HTR-8/SVneo (cell line): ENCODE data around the gene CERS1.

ENCODE experiments used
- DNase-seq: peaks from one replicate; pipeline ENCODE4 v3.0.0; 2011; ENCODE audit warnings: low spot score, mixed read lengths; ENCODE audit not compliant: insufficient read length
- FAIRE-seq: peaks from 2 replicates; lab custom pipeline; 2011; peaks lifted over from hg19 to GRCh38; lab: Jason Lieb, UNC

The CERS1 gene

GRCh38 chr19:18899624-18900560 lies 3.9 kb upstream of the CERS1 start:
- DNase-seq (no peak), FAIRE-seq (no peak)

- DNase-seq (no peak), FAIRE-seq (no peak)
Measured at GRCh38 chr19:18898607-18899408, 2.9 kb upstream of the CERS1 start.

- DNase-seq (no peak), FAIRE-seq (no peak)
Measured at GRCh38 chr19:18898081-18898606, 2.2 kb upstream of the CERS1 start.

DNA sequence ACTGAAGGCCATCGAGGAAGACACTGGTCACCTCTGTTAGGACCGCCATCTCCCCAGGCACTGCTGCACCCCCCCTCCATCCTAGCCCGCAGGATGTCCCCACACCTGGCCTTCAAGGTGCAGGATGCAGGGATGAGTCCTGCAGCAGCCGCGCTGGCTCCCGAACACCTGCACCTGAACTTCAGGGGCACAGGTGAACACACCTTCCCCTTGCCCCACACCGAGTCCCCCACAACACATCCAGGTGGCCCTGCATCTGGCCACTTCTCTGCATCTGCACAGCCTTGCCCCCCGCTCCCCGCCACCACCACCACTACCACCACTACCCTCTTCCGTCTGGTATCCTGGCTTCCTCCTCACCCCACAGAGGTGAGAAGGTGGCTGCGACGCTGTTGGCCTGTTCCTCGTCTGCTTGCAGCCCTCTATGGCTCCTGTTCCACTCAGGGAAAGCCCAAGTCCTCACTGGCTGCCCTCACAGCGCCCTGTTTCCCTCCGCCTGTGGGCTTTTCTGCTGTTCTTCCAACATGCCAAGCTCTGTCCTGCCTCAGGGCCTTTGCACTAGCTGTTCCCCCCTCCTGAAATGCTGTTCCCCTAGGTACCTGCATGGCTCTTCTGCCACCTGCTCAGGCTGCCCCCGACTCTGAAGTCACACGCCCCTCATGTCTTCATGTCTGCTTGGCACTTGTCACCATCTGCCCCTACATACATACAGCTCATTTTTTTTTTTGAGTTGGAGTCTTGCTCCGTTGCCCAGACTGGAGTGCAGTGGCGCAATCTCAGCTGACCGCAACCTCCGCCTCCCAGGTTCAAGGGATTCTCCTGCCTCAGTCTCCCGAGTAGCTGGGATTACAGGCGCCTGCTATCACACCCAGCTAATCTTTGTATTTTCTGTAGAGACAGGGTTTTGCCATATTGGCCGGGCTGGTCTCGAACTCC lies 1.4 kb upstream of the CERS1 start:
- no peak for DNase-seq
- peak; percentile 20 for FAIRE-seq

DNA sequence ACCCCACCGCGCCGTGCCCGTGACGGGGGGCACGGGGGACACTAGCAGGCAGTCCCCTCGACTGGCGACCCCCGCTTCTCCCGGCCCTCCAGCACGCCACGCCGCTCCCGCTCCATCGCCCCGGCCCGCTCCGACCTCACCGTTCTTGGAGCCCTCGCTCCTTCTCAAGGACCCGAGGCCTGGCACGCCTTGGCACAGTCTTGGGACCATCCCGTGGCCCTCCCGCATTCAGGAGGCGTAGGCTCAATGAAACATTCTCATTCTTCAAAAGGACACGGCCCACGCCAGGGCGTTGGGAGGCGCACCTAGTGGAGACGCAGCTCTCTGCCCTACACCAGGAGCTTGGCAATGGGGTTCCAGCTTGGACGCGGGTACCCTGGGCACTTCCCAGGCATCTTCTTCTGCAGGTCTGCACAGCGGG lies 473 bp upstream of the CERS1 start:
- no peak for DNase-seq
- FAIRE-seq = no peak

- peak; percentile 90 for DNase-seq
Measured at GRCh38 chr19:18895038-18895823, 727 bp downstream of the CERS1 start.

DNA sequence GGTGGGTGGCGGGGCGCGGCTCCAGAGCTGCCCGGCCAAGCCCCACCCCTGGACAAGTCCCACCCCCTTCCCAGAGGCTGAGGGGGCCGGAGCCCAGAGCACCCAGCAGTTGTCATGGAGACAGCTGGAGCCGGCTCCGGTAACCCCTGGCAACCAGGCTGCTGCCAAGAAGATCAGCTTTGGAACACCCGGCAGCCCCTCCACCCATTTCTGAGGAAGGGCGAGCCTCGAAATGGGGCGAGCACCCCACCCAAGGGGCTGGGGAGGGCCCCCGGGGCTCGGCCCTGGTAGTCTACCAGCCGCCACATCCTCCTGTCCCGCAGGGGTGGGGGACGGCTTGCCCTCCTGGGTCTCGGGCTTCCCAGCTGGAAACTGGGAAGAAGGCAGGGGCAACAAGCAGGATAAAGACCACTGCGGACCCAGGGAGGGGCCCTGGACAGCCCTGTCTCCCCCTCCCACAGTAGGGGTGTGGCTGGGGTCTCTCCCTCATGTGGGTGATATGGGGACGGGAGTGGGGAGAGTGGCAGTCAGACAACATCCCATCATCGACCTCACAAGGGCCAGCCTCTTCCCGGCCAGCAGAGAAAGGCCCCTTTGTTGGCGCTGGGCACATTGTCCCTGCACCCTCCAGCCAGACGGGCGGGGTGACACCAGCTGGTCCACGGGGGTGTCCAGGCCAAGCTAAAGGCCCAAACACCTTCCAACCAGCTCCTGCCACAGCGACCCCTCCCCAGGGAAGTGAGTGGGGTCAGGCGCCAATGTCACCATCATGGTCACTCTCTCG lies 1.5 kb downstream of the CERS1 start:
- DNase-seq (no peak), FAIRE-seq (no peak)

More at GRCh38 chr19:18895038-18895823, 727 bp downstream of the CERS1 start:
- peak; percentile 81 for FAIRE-seq

- DNase-seq = no peak
Measured at GRCh38 chr19:18893587-18894253, 2.2 kb downstream of the CERS1 start.

DNA sequence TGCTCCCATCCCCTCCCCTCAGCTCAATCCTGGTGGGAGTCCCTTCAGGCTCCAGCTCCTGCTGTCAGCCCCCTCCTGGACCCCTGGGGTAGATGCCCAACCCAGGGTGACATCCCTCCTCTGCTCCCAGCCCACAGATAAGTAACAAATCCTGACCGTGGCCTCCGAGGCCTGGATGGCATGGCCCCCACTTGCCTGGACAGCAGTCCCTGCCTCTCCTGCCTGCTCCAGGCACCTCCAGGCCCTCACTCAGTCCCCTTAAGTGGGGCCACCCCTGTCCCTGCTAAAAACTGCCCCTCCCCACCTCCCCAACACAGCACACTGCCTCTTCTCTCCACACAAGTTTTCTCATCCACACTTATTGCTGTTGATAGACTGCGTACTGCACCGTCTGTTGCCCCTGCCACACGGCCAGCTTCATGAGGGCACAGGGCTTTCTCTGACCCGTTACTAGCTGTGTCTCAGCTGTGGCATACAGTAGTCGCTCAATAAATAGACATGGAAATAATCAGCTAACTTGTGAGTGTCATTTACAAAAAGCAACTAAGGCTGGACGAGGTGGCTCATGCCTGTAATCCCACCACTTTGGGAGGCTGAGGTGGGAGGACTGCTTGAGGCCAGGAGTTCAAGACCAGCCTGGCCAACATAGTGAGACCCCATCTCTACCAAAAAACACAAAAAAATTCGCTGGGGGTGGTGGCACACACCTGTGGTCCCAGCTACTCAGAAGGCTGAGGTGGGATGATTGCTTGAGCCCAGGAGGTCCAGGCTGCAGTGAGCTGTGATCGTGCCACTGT lies 5.8 kb downstream of the CERS1 start:
- FAIRE-seq = no peak
- no peak for DNase-seq

More at GRCh38 chr19:18893587-18894253, 2.2 kb downstream of the CERS1 start:
- no peak for FAIRE-seq

DNA sequence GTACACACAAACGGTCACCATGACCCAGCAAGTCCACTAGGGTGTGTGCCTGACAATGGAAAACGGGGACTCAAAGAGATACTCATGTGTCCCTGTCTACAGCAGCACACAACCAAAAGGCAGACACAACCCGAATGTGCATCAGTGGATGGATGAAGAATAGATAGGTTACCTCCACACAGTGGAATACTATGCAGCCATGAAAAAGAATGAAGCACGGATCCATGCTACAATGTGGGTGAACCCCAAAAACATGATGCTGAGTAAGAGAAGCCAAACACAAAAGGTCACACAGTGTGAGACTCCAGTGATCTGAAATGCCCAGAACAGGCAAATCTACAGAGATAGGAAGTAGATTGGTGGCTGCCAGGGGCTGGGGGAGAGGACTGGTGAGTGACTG lies 9.0 kb downstream of the CERS1 start:
- FAIRE-seq = no peak
- DNase-seq = no peak

GRCh38 chr19:18883526-18884304 lies 12.2 kb downstream of the CERS1 start:
- DNase-seq (no peak), FAIRE-seq (no peak)

GRCh38 chr19:18881491-18881890 lies 14.5 kb downstream of the CERS1 start:
- FAIRE-seq (no peak), DNase-seq (no peak)

GRCh38 chr19:18879579-18880373 lies 16.2 kb downstream of the CERS1 start:
- FAIRE-seq (peak; percentile 60), DNase-seq (no peak)

GRCh38 chr19:18878858-18879578 lies 16.9 kb downstream of the CERS1 start:
- DNase-seq (no peak), FAIRE-seq (no peak)
